ENCODE data around the gene MMP14. TPM values are rescaled to one million over a fixed set of nuclear protein-coding genes. Genes with fewer than 3 reads are reported as not detected.

MMP14 gene
- total and polyA plus RNA-seq, 2 of the 13 experiments (the other 11 are each of a cell fraction or from before 2014, with no cell fraction given): 5.2 to 9.8 TPM

DNA sequence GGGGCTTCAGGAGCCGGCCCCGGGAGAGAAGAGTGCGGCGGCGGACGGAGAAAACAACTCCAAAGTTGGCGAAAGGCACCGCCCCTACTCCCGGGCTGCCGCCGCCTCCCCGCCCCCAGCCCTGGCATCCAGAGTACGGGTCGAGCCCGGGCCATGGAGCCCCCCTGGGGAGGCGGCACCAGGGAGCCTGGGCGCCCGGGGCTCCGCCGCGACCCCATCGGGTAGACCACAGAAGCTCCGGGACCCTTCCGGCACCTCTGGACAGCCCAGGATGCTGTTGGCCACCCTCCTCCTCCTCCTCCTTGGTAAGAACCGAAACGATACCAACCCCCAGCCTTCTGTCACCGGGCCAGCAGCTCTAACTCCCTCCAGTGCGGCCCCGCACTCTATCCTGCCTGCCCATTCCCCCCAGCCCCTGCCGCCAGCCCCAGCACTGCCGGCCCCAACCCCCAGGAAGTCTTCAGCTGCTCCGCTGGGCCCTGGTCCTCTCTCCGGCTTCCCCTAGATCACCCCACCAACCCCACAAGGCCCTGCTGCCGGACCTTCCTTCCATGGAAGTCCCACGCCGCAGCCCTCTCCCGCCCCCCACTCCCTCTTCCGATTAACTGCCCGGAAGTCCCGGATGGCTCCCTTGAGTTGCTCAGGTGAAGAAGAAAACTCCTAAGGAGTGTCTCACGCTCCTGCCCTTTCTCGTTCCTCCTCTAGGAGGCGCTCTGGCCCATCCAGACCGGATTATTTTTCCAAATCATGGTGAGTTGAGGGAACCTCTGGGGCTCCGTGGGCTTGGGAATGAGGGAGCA is 35.8 kb downstream of the MMP14 start (continued):
- TF ChIP-seq, protein P1, sequence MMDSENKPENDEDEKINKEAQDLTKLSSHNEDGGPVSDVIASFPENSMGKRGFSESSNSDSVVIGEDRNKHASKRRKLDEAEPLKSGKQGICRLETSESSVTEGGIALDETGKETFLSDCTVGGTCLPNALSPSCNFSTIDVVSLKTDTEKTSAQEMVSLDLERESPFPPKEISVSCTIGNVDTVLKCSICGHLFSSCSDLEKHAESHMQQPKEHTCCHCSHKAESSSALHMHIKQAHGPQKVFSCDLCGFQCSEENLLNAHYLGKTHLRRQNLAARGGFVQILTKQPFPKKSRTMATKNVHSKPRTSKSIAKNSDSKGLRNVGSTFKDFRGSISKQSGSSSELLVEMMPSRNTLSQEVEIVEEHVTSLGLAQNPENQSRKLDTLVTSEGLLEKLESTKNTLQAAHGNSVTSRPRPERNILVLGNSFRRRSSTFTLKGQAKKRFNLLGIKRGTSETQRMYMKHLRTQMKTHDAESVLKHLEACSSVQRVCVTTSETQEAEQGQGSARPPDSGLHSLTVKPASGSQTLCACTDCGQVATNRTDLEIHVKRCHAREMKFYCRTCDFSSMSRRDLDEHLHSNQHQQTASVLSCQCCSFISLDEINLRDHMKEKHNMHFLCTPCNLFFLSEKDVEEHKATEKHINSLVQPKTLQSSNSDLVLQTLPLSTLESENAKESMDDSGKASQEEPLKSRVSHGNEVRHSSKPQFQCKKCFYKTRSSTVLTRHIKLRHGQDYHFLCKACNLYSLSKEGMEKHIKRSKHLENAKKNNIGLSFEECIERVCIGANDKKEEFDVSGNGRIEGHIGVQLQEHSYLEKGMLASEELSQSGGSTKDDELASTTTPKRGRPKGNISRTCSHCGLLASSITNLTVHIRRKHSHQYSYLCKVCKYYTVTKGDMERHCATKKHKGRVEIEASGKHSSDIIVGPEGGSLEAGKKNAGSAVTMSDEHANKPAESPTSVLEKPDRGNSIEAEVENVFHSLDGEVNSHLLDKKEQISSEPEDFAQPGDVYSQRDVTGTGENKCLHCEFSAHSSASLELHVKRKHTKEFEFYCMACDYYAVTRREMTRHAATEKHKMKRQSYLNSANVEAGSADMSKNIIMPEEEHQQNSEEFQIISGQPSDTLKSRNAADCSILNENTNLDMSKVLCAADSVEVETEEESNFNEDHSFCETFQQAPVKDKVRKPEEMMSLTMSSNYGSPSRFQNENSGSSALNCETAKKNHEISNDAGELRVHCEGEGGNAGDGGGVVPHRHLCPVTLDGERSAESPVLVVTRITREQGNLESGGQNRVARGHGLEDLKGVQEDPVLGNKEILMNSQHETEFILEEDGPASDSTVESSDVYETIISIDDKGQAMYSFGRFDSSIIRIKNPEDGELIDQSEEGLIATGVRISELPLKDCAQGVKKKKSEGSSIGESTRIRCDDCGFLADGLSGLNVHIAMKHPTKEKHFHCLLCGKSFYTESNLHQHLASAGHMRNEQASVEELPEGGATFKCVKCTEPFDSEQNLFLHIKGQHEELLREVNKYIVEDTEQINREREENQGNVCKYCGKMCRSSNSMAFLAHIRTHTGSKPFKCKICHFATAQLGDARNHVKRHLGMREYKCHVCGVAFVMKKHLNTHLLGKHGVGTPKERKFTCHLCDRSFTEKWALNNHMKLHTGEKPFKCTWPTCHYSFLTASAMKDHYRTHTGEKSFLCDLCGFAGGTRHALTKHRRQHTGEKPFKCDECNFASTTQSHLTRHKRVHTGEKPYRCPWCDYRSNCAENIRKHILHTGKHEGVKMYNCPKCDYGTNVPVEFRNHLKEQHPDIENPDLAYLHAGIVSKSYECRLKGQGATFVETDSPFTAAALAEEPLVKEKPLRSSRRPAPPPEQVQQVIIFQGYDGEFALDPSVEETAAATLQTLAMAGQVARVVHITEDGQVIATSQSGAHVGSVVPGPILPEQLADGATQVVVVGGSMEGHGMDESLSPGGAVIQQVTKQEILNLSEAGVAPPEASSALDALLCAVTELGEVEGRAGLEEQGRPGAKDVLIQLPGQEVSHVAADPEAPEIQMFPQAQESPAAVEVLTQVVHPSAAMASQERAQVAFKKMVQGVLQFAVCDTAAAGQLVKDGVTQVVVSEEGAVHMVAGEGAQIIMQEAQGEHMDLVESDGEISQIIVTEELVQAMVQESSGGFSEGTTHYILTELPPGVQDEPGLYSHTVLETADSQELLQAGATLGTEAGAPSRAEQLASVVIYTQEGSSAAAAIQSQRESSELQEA (CRISPR knock-in tag; IDR thresholded peaks at IDR 0.05; ENCODE audit: not compliant biosample characterization): peak; percentile 86
- TF ChIP-seq PAWR (CRISPR knock-in tag; IDR thresholded peaks at IDR 0.05; ENCODE audit: borderline replicate concordance) (0 out of 2 replicates have a peak, but pooled peaks have one; percentile 14), NFKBIZ (CRISPR knock-in tag; IDR thresholded peaks at IDR 0.05) (peak; percentile 16; the same call in 1 of the 2 replicates), MYC (CRISPR knock-in tag; IDR thresholded peaks at IDR 0.05; ENCODE audit: borderline replicate concordance) (peak; percentile 23; the same call in 1 of the 2 replicates), PHB2 (IDR thresholded peaks at IDR 0.05; ENCODE audit: partially characterized antibody) (no peak), ZNF589 (CRISPR knock-in tag; conservative IDR thresholded peaks at IDR 0.05) (no peak), ZFP36L2 (CRISPR knock-in tag; IDR thresholded peaks at IDR 0.05) (no peak), ZNF550 (CRISPR knock-in tag; IDR thresholded peaks at IDR 0.05; ENCODE audit: borderline replicate concordance) (no peak), KDM5B (CRISPR knock-in tag; IDR thresholded peaks at IDR 0.05; ENCODE audit: borderline replicate concordance) (no peak; the same call in 1 of the 2 replicates)
- TF ChIP-seq, protein P2, sequence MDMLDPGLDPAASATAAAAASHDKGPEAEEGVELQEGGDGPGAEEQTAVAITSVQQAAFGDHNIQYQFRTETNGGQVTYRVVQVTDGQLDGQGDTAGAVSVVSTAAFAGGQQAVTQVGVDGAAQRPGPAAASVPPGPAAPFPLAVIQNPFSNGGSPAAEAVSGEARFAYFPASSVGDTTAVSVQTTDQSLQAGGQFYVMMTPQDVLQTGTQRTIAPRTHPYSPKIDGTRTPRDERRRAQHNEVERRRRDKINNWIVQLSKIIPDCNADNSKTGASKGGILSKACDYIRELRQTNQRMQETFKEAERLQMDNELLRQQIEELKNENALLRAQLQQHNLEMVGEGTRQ (IDR thresholded peaks at IDR 0.05; ENCODE audit: low read depth, low read length): no peak
- TF ChIP-seq, protein P2 (CRISPR knock-in tag; IDR thresholded peaks at IDR 0.05; ENCODE audit: borderline replicate concordance): no peak
- TF ChIP-seq, protein P3, sequence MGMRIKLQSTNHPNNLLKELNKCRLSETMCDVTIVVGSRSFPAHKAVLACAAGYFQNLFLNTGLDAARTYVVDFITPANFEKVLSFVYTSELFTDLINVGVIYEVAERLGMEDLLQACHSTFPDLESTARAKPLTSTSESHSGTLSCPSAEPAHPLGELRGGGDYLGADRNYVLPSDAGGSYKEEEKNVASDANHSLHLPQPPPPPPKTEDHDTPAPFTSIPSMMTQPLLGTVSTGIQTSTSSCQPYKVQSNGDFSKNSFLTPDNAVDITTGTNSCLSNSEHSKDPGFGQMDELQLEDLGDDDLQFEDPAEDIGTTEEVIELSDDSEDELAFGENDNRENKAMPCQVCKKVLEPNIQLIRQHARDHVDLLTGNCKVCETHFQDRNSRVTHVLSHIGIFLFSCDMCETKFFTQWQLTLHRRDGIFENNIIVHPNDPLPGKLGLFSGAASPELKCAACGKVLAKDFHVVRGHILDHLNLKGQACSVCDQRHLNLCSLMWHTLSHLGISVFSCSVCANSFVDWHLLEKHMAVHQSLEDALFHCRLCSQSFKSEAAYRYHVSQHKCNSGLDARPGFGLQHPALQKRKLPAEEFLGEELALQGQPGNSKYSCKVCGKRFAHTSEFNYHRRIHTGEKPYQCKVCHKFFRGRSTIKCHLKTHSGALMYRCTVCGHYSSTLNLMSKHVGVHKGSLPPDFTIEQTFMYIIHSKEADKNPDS (CRISPR knock-in tag; IDR thresholded peaks at IDR 0.05): no peak
- TF ChIP-seq, protein P4, sequence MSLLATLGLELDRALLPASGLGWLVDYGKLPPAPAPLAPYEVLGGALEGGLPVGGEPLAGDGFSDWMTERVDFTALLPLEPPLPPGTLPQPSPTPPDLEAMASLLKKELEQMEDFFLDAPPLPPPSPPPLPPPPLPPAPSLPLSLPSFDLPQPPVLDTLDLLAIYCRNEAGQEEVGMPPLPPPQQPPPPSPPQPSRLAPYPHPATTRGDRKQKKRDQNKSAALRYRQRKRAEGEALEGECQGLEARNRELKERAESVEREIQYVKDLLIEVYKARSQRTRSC (CRISPR knock-in tag; IDR thresholded peaks at IDR 0.05; ENCODE audit: low read depth): no peak
